HG03378 (cell line): ENCODE data around the gene ANO1.

Experiments used
- ATAC-seq: cut with Tn5 transposase; IDR thresholded peaks from one replicate; pipeline ENCODE4 v1.9.1; 2021; ENCODE audit warnings: mild to moderate bottlenecking, moderate library complexity; ENCODE audit not compliant: unreplicated experiment

The ANO1 gene

GRCh38 chr11:70158201-70158600 is 80.1 kb downstream of the ANO1 start:
- ATAC-seq, result no peak

DNA sequence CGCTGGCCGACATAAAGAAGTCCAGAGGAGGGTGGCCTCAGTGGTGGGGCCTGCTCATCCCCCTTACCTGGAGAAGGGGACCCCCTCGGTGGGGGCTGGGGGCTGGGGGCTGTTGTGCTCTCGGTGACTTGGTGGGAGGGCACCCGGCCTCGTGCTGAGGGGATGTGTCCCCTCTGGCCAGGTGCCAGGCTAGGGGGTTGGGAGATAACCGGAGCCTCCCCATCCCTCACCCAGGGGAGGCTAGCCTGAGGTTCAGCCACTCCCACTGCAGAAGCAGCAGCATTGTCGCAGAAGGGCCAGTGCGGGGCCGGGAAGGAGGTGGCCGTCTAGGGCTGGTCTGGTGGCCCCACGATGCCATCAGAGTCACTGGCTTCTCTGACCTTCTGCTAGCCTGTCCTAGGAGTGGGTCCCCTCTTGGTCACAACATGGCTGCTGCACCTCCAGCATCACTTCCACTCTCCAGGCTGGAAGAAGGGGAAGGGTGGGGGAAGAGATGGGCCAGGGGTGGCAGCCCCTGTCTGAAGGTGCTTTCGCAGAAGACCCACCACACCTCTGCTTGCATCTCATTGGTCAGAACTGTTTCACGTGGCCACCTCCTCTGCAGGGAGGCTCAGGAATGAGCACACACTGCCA is 80.8 kb downstream of the ANO1 start:
- no peak for ATAC-seq

GRCh38 chr11:70159627-70160570 is 81.8 kb downstream of the ANO1 start:
- no peak for ATAC-seq

GRCh38 chr11:70161043-70161625 is 83.0 kb downstream of the ANO1 start:
- ATAC-seq, result no peak

- no peak for ATAC-seq
Observed at GRCh38 chr11:70164705-70165104, 86.6 kb downstream of the ANO1 start.

DNA sequence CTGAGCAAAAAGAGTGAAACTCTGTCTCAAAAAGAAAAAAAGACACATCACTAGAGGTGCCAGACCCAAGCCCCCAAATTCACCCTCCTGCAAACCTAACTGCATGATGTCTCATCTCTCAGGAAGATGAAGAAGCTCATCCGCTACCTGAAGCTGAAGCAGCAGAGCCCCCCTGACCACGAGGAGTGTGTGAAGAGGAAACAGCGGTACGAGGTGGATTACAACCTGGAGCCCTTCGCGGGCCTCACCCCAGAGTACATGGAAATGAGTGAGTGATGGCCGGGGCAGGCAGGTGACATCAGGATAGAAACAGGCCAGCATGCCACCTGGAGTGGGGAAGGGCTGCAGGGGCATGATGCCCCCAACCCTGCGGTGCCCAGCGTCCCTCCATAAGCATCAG is 89.0 kb downstream of the ANO1 start:
- no peak for ATAC-seq

- ATAC-seq, result no peak
Observed at GRCh38 chr11:70167723-70168404, 89.7 kb downstream of the ANO1 start.

DNA sequence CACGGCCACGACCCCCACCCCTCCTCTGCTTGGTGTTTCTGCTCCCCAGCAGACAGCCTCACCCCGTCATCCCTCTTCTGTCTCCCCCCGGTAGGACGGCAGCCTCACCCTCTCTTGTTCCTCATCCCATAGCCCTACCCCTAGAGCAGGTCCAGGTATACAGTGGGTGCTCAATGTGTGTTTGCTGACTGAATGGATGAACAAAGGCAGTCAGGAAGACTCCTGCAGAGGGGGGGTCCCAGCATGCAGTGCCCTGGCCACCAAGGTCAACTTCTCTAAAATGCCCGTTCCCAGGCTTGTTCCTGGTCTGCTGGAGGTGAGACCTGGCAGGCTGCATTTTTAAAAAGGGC is 90.3 kb downstream of the ANO1 start:
- ATAC-seq, result no peak

GRCh38 chr11:70169127-70169526 is 91.0 kb downstream of the ANO1 start:
- ATAC-seq, result no peak

DNA sequence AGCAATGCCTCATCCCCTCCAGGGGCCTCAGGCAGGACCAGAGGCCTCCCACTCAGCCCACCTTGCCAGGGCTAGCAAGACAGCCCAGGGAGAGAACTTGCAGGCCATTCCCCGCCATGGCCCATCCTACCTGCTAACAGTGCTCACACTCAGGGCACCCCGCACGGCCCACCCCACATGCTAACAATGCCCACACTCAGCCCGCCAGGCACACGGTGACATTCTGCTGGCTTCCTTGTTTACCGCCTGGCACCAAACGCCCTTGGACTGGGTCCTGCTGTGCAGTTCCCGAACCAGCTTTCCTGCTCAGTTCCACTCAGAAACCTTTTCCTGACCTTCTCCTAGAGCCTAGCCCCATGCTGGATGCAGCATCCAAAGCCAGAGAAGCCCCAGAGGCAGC is 91.5 kb downstream of the ANO1 start:
- ATAC-seq, result no peak

DNA sequence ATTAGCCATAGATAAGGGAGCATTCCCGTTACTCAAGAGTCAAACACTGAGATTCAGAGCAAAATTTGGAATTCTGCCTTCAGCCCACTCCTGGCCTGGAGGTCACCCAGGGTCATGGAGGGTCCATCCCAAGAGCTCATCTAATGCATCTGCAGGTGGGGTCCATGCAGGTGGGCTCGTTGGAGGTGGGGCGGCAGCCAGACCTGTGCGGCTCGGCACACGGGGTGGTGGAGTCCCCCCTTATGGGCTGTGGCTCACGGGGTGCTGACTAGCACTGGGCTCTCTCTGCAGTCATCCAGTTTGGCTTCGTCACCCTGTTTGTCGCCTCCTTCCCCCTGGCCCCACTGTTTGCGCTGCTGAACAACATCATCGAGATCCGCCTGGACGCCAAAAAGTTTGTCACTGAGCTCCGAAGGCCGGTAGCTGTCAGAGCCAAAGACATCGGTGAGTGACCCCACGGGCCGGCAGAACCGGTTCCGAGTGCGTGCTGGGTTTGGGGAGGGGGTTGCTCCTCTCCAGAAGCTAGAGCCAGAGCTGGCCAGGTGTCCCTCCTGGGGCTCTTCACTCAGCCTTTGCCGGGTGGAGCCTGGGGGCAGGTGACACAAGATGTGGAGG is 92.6 kb downstream of the ANO1 start:
- no peak for ATAC-seq

DNA sequence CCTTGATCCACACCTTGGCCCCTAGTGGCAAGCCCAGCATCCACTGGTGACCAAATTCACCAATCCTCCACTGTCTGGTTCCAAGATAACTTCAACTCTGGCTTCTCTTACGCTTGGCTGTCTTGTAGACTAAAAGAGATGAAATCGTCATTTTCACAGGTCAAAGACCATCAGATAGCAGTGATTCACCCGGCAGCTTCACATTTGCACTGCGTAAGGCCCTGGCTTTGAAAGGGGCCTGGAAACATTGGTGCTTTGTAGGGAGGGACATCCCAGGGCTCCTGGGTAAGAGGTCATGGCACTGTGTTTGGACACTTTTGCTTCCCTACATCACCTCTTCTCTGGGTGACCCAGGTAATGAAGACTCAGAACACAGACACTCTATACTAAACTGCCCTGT is 94.9 kb downstream of the ANO1 start:
- no peak for ATAC-seq

- ATAC-seq, result no peak
Observed at GRCh38 chr11:70174547-70175235, 96.6 kb downstream of the ANO1 start.

- no peak for ATAC-seq
Observed at GRCh38 chr11:70175236-70175698, 97.2 kb downstream of the ANO1 start.

- no peak for ATAC-seq
Observed at GRCh38 chr11:70176940-70177689, 99.0 kb downstream of the ANO1 start.

DNA sequence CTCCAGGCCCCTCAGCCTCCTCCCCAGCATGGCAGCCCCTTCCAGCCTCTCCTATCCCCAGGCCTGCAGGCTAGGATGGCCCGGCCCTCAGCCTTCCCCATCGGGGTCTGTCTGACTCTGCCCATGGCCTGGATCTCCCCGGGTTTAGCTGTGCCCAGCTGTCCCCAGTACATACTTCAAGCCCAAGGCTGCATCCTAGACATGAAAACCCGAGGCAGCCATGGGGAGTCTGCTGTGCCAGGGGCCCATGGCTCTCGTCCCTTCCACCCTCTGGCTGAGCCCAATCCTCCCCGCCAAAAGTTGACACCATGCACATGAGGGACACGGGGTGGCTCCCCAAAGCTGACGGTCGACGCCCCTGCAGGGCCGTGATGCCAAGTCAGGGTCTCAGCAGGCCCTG is 102.8 kb downstream of the ANO1 start:
- no peak for ATAC-seq

- no peak for ATAC-seq
Observed at GRCh38 chr11:70182266-70182665, 104.1 kb downstream of the ANO1 start.

GRCh38 chr11:70183032-70183431 is 104.9 kb downstream of the ANO1 start:
- no peak for ATAC-seq

GRCh38 chr11:70183483-70184176 is 105.5 kb downstream of the ANO1 start:
- no peak for ATAC-seq
